ENCODE data around the gene PLD4. TPM values are rescaled to one million over a fixed set of nuclear protein-coding genes. Genes with fewer than 3 reads are reported as not detected.
A peak's percentile ranks its signal among the peaks of the same experiment; 100 is the strongest.

The PLD4 gene
- total RNA-seq, 6 experiments from 2014 or later, result 0.12 to 0.49 (median 0.33) TPM; not detected in 2

- no peaks in the 10 kb centered on the region for H3K36me3 ChIP-seq
- no peak overlapping the region for H3K27ac ChIP-seq
- no peaks in the 10 kb centered on the region for H3K9me3 ChIP-seq
- no peak overlapping the region for H3K4me3 ChIP-seq
- no peak for ATAC-seq
- H3K27me3 ChIP-seq, result no peaks in the 10 kb centered on the region
- intact Hi-C loops (cut with DNase I), result no loop called here
- 57% methylated on average over 7 of the region's 7 CpGs for WGBS (ENCODE audit: insufficient coverage, low coverage, low lambda C conversion rate, missing lambda C conversion rate)
- no peak for TF ChIP-seq CTCF (IDR thresholded peaks at IDR 0.05)
- no peak for TF ChIP-seq POLR2A (IDR thresholded peaks at IDR 0.05)
- DNase-seq, result peak in 1 of 3 donors; percentile 5
- H3K4me1 ChIP-seq, result peaks cover 0 to 8% (median 0%) of the 10 kb centered on the region in 4 donors
Observed at GRCh38 chr14:104964546-104964945, 39.9 kb downstream of the PLD4 start.

- H3K9me3 ChIP-seq, result no peaks in the 10 kb centered on the region
- peaks cover 0 to 8% (median 0%) of the 10 kb centered on the region in 4 donors for H3K4me1 ChIP-seq
- intact Hi-C loops (cut with DNase I), result no loop called here
- ATAC-seq, result no peak
- WGBS (ENCODE audit: insufficient coverage, low coverage, low lambda C conversion rate, missing lambda C conversion rate), result 84% methylated on average over 4 of the region's 13 CpGs
- no peak overlapping the region for H3K4me3 ChIP-seq
- no peaks in the 10 kb centered on the region for H3K27me3 ChIP-seq
- H3K27ac ChIP-seq, result no peak overlapping the region
- H3K36me3 ChIP-seq, result no peaks in the 10 kb centered on the region
- TF ChIP-seq CTCF (IDR thresholded peaks at IDR 0.05), result no peak
- no peak for TF ChIP-seq POLR2A (IDR thresholded peaks at IDR 0.05)
- DNase-seq, result peak; percentile 19 to 48 (median 37)
Observed at GRCh38 chr14:104965561-104966231, 41.0 kb downstream of the PLD4 start.

GRCh38 chr14:104966261-104966865 lies 41.7 kb downstream of the PLD4 start:
- H3K27me3 ChIP-seq, result no peaks in the 10 kb centered on the region

GRCh38 chr14:104966981-104967385 lies 42.3 kb downstream of the PLD4 start:
- no peak for ATAC-seq

More at GRCh38 chr14:104966261-104966865, 41.7 kb downstream of the PLD4 start:
- Histone ChIP-seq H3K4me1 (peaks cover 0 to 8% (median 0%) of the 10 kb centered on the region in 4 donors), H3K9me3 (no peaks in the 10 kb centered on the region), H3K36me3 (no peaks in the 10 kb centered on the region), H3K27ac (no peak overlapping the region), H3K4me3 (no peak overlapping the region)
- DNase-seq (peak in 2 of 3 donors; percentile 41 to 44), ATAC-seq (no peak)
- TF ChIP-seq CTCF (IDR thresholded peaks at IDR 0.05) (no peak), POLR2A (IDR thresholded peaks at IDR 0.05) (no peak)
- intact Hi-C loops (cut with DNase I), result no loop called here
- WGBS (ENCODE audit: insufficient coverage, low coverage, low lambda C conversion rate, missing lambda C conversion rate), result 63% methylated on average over 2 of the region's 9 CpGs

More at GRCh38 chr14:104966981-104967385, 42.3 kb downstream of the PLD4 start:
- WGBS (ENCODE audit: insufficient coverage, low coverage, low lambda C conversion rate, missing lambda C conversion rate), result no CpG with 5 or more reads among the region's 8 CpGs
- no peak overlapping the region for H3K4me3 ChIP-seq
- no peaks in the 10 kb centered on the region for H3K9me3 ChIP-seq
- peak in 1 of 3 donors; percentile 45 for DNase-seq
- no peak overlapping the region for H3K27ac ChIP-seq
- H3K27me3 ChIP-seq, result no peaks in the 10 kb centered on the region
- peaks cover 0 to 8% (median 0%) of the 10 kb centered on the region in 4 donors for H3K4me1 ChIP-seq
- intact Hi-C loops (cut with DNase I), result no loop called here
- no peaks in the 10 kb centered on the region for H3K36me3 ChIP-seq
- TF ChIP-seq POLR2A (IDR thresholded peaks at IDR 0.05) (no peak), CTCF (IDR thresholded peaks at IDR 0.05) (no peak)
